Measurements from ENCODE around the gene AUP1. TPM values are rescaled to one million over a fixed set of nuclear protein-coding genes. Genes with fewer than 3 reads are reported as not detected.

Gene AUP1
- total and polyA plus RNA-seq, 9 donors, result 57.1 to 101 (median 70.4) TPM

DNA sequence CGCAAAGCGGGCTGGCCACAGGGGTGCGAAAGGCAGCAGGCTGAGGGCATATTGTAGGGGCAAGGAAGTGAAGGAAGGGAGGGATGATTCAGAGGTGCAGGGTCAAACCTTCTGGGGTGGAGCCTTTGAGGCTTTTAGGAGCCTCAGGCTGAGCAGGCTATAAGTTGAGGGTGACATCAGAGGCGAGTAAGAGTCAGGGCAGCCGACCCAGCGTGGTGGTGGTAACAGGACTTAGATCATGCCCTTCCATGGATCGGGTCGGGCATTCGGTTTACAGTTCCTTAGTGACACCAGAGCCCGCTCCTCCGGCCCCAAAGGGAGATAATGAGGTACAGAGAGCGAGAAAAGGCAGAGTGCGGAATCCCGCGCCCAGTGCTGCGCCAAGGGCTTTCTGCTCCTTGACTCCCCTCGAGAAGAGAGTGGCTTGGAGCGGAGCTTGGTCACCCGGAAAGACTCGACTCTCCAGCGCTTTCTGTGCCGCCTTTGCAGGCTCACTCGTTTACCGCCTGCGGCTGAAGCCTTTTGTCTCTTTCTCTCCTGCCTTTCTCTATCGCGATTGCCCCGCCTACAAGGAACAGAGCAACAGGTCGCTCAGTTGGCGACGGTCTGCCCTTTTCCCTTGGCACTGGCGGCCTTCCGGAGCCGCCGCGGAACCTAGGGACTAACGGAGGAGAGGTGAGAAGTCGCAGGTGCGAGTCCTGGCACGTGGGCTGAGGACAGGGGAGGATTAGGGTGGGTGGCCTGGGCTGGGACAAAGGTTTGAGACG, 30.8 kb downstream of the AUP1 start:
- 1 to 2% (median 2%) methylated on average over 41 of the region's 41 CpGs for WGBS, 3 donors
- H3K27me3 ChIP-seq, result no peaks in the 10 kb centered on the region
- H3K27ac ChIP-seq, result no peak overlapping the region
- peaks cover 2% of the 10 kb centered on the region for H3K4me1 ChIP-seq (ENCODE audit: insufficient read depth)
- intact Hi-C loops (cut with DNase I), result no loop called here
- no peaks in the 10 kb centered on the region for H3K9me3 ChIP-seq
- DNase-seq, result no peak
- no peaks in the 10 kb centered on the region for H3K36me3 ChIP-seq
- H3K4me3 ChIP-seq, result no peak overlapping the region
- TF ChIP-seq EP300 (IDR thresholded peaks at IDR 0.05), result no peak
- TF ChIP-seq POLR2A (IDR thresholded peaks at IDR 0.05), result no peak
- TF ChIP-seq, protein P1, sequence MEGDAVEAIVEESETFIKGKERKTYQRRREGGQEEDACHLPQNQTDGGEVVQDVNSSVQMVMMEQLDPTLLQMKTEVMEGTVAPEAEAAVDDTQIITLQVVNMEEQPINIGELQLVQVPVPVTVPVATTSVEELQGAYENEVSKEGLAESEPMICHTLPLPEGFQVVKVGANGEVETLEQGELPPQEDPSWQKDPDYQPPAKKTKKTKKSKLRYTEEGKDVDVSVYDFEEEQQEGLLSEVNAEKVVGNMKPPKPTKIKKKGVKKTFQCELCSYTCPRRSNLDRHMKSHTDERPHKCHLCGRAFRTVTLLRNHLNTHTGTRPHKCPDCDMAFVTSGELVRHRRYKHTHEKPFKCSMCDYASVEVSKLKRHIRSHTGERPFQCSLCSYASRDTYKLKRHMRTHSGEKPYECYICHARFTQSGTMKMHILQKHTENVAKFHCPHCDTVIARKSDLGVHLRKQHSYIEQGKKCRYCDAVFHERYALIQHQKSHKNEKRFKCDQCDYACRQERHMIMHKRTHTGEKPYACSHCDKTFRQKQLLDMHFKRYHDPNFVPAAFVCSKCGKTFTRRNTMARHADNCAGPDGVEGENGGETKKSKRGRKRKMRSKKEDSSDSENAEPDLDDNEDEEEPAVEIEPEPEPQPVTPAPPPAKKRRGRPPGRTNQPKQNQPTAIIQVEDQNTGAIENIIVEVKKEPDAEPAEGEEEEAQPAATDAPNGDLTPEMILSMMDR (IDR thresholded peaks at IDR 0.05), result no peak

DNA sequence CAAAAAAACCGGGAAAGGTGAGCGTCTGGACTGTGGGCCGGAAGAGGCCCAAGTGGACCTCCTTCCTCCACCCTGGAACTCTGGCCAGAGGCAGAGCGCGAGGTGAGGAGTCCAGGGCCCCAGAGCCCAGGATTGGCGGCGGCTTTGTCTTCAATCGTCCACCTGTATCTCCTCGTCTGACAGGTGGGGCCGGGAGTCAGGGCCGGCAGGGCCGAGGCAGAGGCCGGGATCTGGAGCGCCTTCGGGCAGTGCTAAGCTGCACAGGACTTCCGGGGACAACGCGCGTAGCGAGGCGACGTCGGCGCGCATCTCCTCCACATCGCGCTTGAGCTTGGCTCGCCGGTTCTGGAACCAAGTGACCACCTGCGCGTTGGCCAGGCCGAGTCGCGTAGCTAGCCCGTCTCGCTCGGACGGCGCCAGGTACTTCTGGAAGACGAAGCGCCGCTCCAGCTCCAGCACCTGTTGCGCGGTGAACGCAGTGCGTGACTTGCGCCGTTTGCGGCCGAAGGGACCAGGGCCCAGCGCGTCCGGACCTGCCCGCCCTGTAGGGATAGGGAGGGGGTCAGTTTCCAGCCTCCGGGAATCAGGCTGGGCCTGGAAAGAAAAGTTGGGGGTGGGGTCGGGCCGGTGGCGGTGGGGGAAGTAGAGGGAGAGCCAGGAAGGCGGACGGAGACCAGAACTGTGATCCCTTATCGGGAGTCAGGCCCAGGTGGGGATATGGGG, 31.6 kb downstream of the AUP1 start:
- Histone ChIP-seq H3K27me3 (no peaks in the 10 kb centered on the region), H3K4me1 (ENCODE audit: insufficient read depth) (peaks cover 2% of the 10 kb centered on the region), H3K4me3 (no peak overlapping the region), H3K27ac (no peak overlapping the region), H3K9me3 (no peaks in the 10 kb centered on the region), H3K36me3 (no peaks in the 10 kb centered on the region)
- no peak for TF ChIP-seq EP300 (IDR thresholded peaks at IDR 0.05)
- TF ChIP-seq, protein P1 (IDR thresholded peaks at IDR 0.05), result no peak
- no peak for TF ChIP-seq POLR2A (IDR thresholded peaks at IDR 0.05)
- WGBS, 3 donors, result 1 to 2% (median 2%) methylated on average over 38 to 61 of the region's 61 CpGs
- peak in 1 of 5 donors; percentile 42 for DNase-seq
- intact Hi-C loops (cut with DNase I), result no loop called here

DNA sequence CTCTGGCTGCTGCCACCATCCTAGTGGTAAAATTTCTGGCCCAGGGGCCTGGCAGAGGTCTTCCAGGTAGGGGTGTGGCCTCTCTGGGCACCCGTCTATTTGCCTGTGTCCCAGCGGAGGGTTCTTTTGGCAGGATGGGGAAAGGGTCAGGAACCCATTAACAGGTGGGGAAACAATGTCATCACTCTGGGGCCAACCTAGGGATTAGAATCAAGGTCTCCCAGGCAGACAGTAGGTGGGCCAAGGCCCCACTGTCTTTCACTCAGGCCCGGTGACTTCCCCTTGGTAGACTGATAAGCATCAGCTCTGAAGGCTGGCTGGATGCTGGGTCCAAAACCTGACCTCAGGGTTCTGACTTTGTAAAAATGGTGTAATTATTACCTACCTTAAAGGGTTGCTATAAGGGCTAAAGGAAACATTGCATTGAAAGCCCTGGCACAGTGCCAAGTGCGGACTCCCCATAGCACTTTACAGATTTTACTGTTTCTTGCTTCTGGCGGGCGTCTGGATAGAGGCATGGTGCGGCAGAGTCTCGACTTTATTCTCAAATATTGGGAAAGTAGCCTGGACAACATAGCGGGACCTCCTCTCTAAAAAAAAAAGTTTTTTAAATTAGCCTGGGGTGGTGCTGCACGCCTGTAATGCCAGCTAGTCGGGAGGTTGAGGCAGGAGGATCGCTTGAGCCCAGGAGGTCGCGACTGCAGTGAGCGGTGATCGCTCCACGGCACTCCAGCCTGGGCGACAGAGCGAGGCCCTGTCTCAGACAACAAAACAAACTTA, 32.3 kb downstream of the AUP1 start:
- TF ChIP-seq, protein P1 (IDR thresholded peaks at IDR 0.05), result no peak
- no peak for TF ChIP-seq POLR2A (IDR thresholded peaks at IDR 0.05)
- TF ChIP-seq EP300 (IDR thresholded peaks at IDR 0.05), result no peak
- no peak for DNase-seq
- H3K27ac ChIP-seq, result no peak overlapping the region
- intact Hi-C loops (cut with DNase I), result no loop called here
- peaks cover 2% of the 10 kb centered on the region for H3K4me1 ChIP-seq (ENCODE audit: insufficient read depth)
- no peak overlapping the region for H3K4me3 ChIP-seq
- 28 to 44% (median 31%) methylated on average over 18 to 19 of the region's 19 CpGs for WGBS, 3 donors
- H3K9me3 ChIP-seq, result no peaks in the 10 kb centered on the region
- H3K27me3 ChIP-seq, result no peaks in the 10 kb centered on the region
- no peaks in the 10 kb centered on the region for H3K36me3 ChIP-seq

DNA sequence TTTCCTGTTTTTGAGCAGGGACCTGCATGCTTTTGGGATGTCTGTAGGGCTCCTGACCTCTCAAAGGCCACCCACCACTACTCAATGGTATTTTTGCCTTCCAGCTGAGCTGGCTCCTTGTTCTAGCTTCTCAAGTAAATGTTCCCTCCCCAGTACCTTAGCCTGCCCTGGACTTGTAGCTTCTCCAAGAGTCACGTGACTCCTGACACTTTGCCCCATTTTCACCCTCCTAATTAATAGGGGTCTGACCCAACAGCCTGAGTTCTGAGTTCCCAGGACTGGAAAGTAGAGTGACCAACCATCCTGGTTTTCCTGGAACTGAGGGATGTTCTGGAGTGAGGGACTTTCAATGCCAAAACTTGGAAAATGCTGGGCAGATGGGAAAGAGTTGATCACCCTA, 34.1 kb downstream of the AUP1 start:
- peaks cover 2% of the 10 kb centered on the region for H3K4me1 ChIP-seq (ENCODE audit: insufficient read depth)
- 74 to 100% (median 83%) methylated on average over 1 of the region's 1 CpG for WGBS, 3 donors
- no peaks in the 10 kb centered on the region for H3K27me3 ChIP-seq
- no peak overlapping the region for H3K4me3 ChIP-seq
- H3K9me3 ChIP-seq, result no peaks in the 10 kb centered on the region
- intact Hi-C loops (cut with DNase I), result no loop called here
- H3K27ac ChIP-seq, result no peak overlapping the region
- no peak for TF ChIP-seq EP300 (IDR thresholded peaks at IDR 0.05)
- TF ChIP-seq POLR2A (IDR thresholded peaks at IDR 0.05), result no peak
- TF ChIP-seq, protein P1 (IDR thresholded peaks at IDR 0.05), result no peak
- no peak for DNase-seq
- H3K36me3 ChIP-seq, result no peaks in the 10 kb centered on the region
